IMR-90 (cell line): ENCODE measurements around the gene CFH. TPM values are rescaled to one million over a fixed set of nuclear protein-coding genes. Genes with fewer than 3 reads are reported as not detected.

Experiments
- ATAC-seq: fragments of 200-7000 bp; cut with Tn5 transposase; 2 replicates; pipeline ENCODE4 v1.9.1; 2020; ENCODE audit warnings: low read depth, mild to moderate bottlenecking, moderate library complexity
- BruUV-seq: library from RNA; stranded (reverse); fragments of 400-500 nt; replicated peaks from 2 replicates; lab custom pipeline; 2021; lab: Mats Ljungman, UMichigan
- CTCF ChIA-PET: fragments of 300-600 bp; formaldehyde crosslinking; extraction: SDS; loops from one replicate; lab custom pipeline; 2021; ENCODE audit warnings: antibody characterized with exemption; lab: Yijun Ruan, JAX
- POLR2A ChIA-PET: fragments of 300-600 bp; sonication (Branson Sonifier 250); formaldehyde crosslinking; loops from one replicate; lab custom pipeline; 2022; ENCODE audit warnings: antibody characterized with exemption; ENCODE audit not compliant: unreplicated experiment; lab: Charles Lee
- DNase-seq: peaks from one replicate; pipeline ENCODE4 v3.0.0; 2013
- H2AFZ ChIP-seq: replicated peaks from 2 replicates; pipeline ENCODE3; 2013; ENCODE audit warnings: low read length, mild to moderate bottlenecking; ENCODE audit not compliant: poor library complexity
- H2AK5ac ChIP-seq: 2 replicates; pipeline ENCODE4 v1.6.1; 2013; ENCODE audit warnings: low read depth, low read length, inconsistent platforms
- H2AK9ac ChIP-seq: replicated peaks from 2 replicates; pipeline ENCODE3; 2013; ENCODE audit warnings: mild to moderate bottlenecking, low read depth, low read length, moderate library complexity; ENCODE audit not compliant: poor library complexity
- H2BK120ac ChIP-seq: 2 replicates; pipeline ENCODE4 v1.6.1; 2013; ENCODE audit warnings: low read depth, low read length, inconsistent platforms
- H2BK15ac ChIP-seq: 3 replicates; pipeline ENCODE4 v1.6.1; 2013; ENCODE audit warnings: low read depth, low read length, inconsistent platforms
- H2BK20ac ChIP-seq: 2 replicates; pipeline ENCODE4 v1.6.1; 2013; ENCODE audit warnings: low read depth, mild to moderate bottlenecking, inconsistent platforms, low read length, moderate library complexity
- H2BK5ac ChIP-seq: 2 replicates; pipeline ENCODE4 v1.6.1; 2013; ENCODE audit warnings: mild to moderate bottlenecking, low read depth, low read length, inconsistent platforms; ENCODE audit not compliant: poor library complexity, severe bottlenecking
- H3K14ac ChIP-seq: replicated peaks from 2 replicates; pipeline ENCODE4 v1.6.1; 2013; ENCODE audit warnings: low read depth, low read length, inconsistent platforms
- H3K18ac ChIP-seq: 2 replicates; pipeline ENCODE4 v1.6.1; 2013; ENCODE audit warnings: low read depth, low read length, control low read depth
- H3K23ac ChIP-seq: 2 replicates; pipeline ENCODE4 v1.6.1; 2013; ENCODE audit warnings: low read depth, low read length, inconsistent platforms
- H3K27ac ChIP-seq: 2 replicates; pipeline ENCODE4 v1.5.1; 2013; ENCODE audit warnings: mild to moderate bottlenecking, control low read depth, low read length; ENCODE audit not compliant: insufficient read depth
- H3K27me3 ChIP-seq: 2 replicates; pipeline ENCODE4 v1.6.1; 2013; ENCODE audit warnings: low read length; ENCODE audit not compliant: control insufficient read depth, insufficient read depth
- H3K36me3 ChIP-seq: 2 replicates; pipeline ENCODE4 v1.6.1; 2013; ENCODE audit warnings: low read length, mixed read lengths; ENCODE audit not compliant: control insufficient read depth, insufficient read depth
- H3K4ac ChIP-seq: 2 replicates; pipeline ENCODE4 v1.6.1; 2013; ENCODE audit warnings: low read depth, low read length, inconsistent platforms
- H3K4me1 ChIP-seq: 2 replicates; pipeline ENCODE4 v1.6.1; 2013; ENCODE audit warnings: low read length, mixed read lengths; ENCODE audit not compliant: control insufficient read depth, insufficient read depth
- H3K4me2 ChIP-seq: 2 replicates; pipeline ENCODE4 v1.6.1; 2013; ENCODE audit warnings: low read depth, mild to moderate bottlenecking, control low read depth, low read length, moderate library complexity
- H3K4me3 ChIP-seq: 2 replicates; pipeline ENCODE4 v1.5.1; 2013; ENCODE audit warnings: low read depth, mild to moderate bottlenecking, control low read depth, low read length, moderate library complexity; ENCODE audit not compliant: insufficient read depth
- H3K56ac ChIP-seq: 2 replicates; pipeline ENCODE4 v1.6.1; 2013; ENCODE audit warnings: low read length, inconsistent platforms; ENCODE audit not compliant: insufficient read depth; ENCODE audit errors: extremely low read depth
- H3K79me1 ChIP-seq, 2 experiments: 2 replicates each; pipeline ENCODE4 v1.6.1; 2013; ENCODE audit warnings: low read length in 2 of 2, inconsistent platforms in 1 of 2, low read depth in 1 of 2
- H3K9ac ChIP-seq: 2 replicates; pipeline ENCODE4 v1.6.1; 2013; ENCODE audit warnings: low read depth, low read length, control low read depth
- H3K9me1 ChIP-seq: 2 replicates; pipeline ENCODE4 v1.6.1; 2013; ENCODE audit warnings: low read length, inconsistent platforms; ENCODE audit not compliant: insufficient read depth
- H3K9me3 ChIP-seq: 2 replicates; pipeline ENCODE4 v1.6.1; 2013; ENCODE audit warnings: low read length; ENCODE audit not compliant: control insufficient read depth, insufficient read depth
- H4K20me1 ChIP-seq: 2 replicates; pipeline ENCODE4 v1.6.1; 2013; ENCODE audit warnings: low read length, inconsistent platforms; ENCODE audit not compliant: insufficient read depth
- H4K5ac ChIP-seq: 2 replicates; pipeline ENCODE4 v1.6.1; 2013; ENCODE audit warnings: mild to moderate bottlenecking, low read depth, low read length, control low read depth
- H4K8ac ChIP-seq, 2 experiments: 2 replicates each; pipeline ENCODE4 v1.6.1; 2013; ENCODE audit warnings: low read depth in 2 of 2, low read length in 2 of 2, control low read depth in 1 of 2, inconsistent platforms in 1 of 2
- H4K91ac ChIP-seq: 2 replicates; pipeline ENCODE4 v1.6.1; 2013; ENCODE audit warnings: low read depth, low read length, inconsistent platforms; ENCODE audit not compliant: insufficient read depth
- BHLHE40 ChIP-seq: fragments of 150-350 bp; IDR thresholded peaks from 2 replicates; pipeline ENCODE4 v1.6.1; 2016; ENCODE audit warnings: mild to moderate bottlenecking, low read depth, low read length
- CEBPB ChIP-seq: IDR thresholded peaks from 2 replicates; pipeline ENCODE4 v1.6.1; 2012; ENCODE audit warnings: low read depth, low read length, improper control_type of control experiment
- CHD1 ChIP-seq: IDR thresholded peaks from 2 replicates; pipeline ENCODE4 v1.6.1; 2012; ENCODE audit warnings: low read depth, low read length, improper control_type of control experiment
- FOS ChIP-seq: fragments of 150-350 bp; IDR thresholded peaks from 2 replicates; pipeline ENCODE4 v1.6.1; 2016; ENCODE audit warnings: low read depth, low read length
- MAFK ChIP-seq: IDR thresholded peaks from 2 replicates; pipeline ENCODE4 v1.6.1; 2012; ENCODE audit warnings: low read depth, low read length, improper control_type of control experiment
- MAZ ChIP-seq: IDR thresholded peaks from 2 replicates; pipeline ENCODE4 v1.6.1; 2012; ENCODE audit warnings: low read depth, mild to moderate bottlenecking, low read length, improper control_type of control experiment, moderate library complexity, borderline replicate concordance
- MXI1 ChIP-seq: IDR thresholded peaks from 2 replicates; pipeline ENCODE4 v1.6.1; 2012; ENCODE audit warnings: low read depth, mild to moderate bottlenecking, low read length, moderate library complexity, borderline replicate concordance
- NFE2L2 ChIP-seq: fragments of 150-350 bp; IDR thresholded peaks from 2 replicates; pipeline ENCODE4 v1.6.1; 2016; ENCODE audit warnings: low read depth, mild to moderate bottlenecking, low read length
- POLR2A ChIP-seq: IDR thresholded peaks from 2 replicates; pipeline ENCODE4 v1.6.1; 2012; ENCODE audit warnings: mild to moderate bottlenecking, low read depth, low read length
- RAD21 ChIP-seq: IDR thresholded peaks from 2 replicates; pipeline ENCODE4 v1.6.1; 2012; ENCODE audit warnings: low read length, improper control_type of control experiment
- RCOR1 ChIP-seq: IDR thresholded peaks from 2 replicates; pipeline ENCODE4 v1.6.1; 2012; ENCODE audit warnings: mild to moderate bottlenecking, low read length, improper control_type of control experiment; ENCODE audit not compliant: insufficient replicate concordance
- RFX5 ChIP-seq: IDR thresholded peaks from 2 replicates; pipeline ENCODE4 v1.8.0; 2012; ENCODE audit warnings: low read depth, mild to moderate bottlenecking, low read length, moderate library complexity
- SMC3 ChIP-seq: fragments of 150-350 bp; IDR thresholded peaks from 2 replicates; pipeline ENCODE4 v1.6.1; 2016; ENCODE audit warnings: low read depth, mild to moderate bottlenecking, antibody characterized with exemption, low read length, moderate library complexity
- WGBS, 2 experiments: methylation state at CpG; one replicate each; pipeline versions ENCODE4 v1.1.5 to v1.1.7; 2013; ENCODE audit warnings: missing lambda C conversion rate in 2 of 2; ENCODE audit not compliant: insufficient read length in 1 of 2; ENCODE audit errors: extremely low coverage in 2 of 2; 5-methylcytosine and 5-hydroxymethylcytosine counted together
- dilution Hi-C: fragments of 300-500 bp; cut with HindIII; formaldehyde crosslinking; loops from one replicate; pipeline ENCODE4 v1.14.3; 2018; ENCODE audit warnings: low sequenced_read_pairs; ENCODE audit not compliant: unreplicated experiment
- in situ Hi-C: fragments of 300-500 bp; cut with MboI; formaldehyde crosslinking; loops from 3 replicates; pipeline ENCODE4 v1.14.3; 2019; ENCODE audit warnings: low sequenced_read_pairs, inconsistent platforms, mixed read lengths
- intact Hi-C: fragments of 100-400 bp; cut with micrococcal nuclease; formaldehyde crosslinking; loops from 2 replicates; pipeline ENCODE4 v1.10.0; 2022
- polyA plus RNA-seq, 3 experiments: library from polyadenylated mRNA; depleted of rRNA; stranded (reverse); fragments of >200 nt; gene quantifications; 2 replicates each; pipeline ENCODE4 v1.2.3, GENCODE V29; 2012; ENCODE audit warnings: low replicate concordance in 1 of 3
- total RNA-seq: library from RNA; depleted of rRNA; stranded (reverse); fragments of >200 nt; gene quantifications from 2 replicates; pipeline ENCODE4 v1.2.3, GENCODE V29; 2012
- TF ChIP-seq, protein P1 (sequence below): fragments of 150-350 bp; IDR thresholded peaks from 2 replicates; pipeline ENCODE4 v1.6.1; 2016; ENCODE audit warnings: low read depth, mild to moderate bottlenecking, low read length, moderate library complexity, borderline replicate concordance
- TF ChIP-seq, protein P2 (sequence below): fragments of 150-350 bp; IDR thresholded peaks from 2 replicates; pipeline ENCODE4 v1.6.1; 2017; ENCODE audit warnings: mild to moderate bottlenecking, antibody characterized with exemption, low read length, low read depth
- TF ChIP-seq, protein P3 (sequence below): conservative IDR thresholded peaks from 2 replicates; pipeline ENCODE4 v1.5.1; 2012; ENCODE audit warnings: mild to moderate bottlenecking, low read depth, low read length, improper control_type of control experiment

Gene CFH
- total and polyA plus RNA-seq, 2 of the 4 experiments (the other 2 are of a cell fraction): 6.3 to 12.1 TPM

DNA sequence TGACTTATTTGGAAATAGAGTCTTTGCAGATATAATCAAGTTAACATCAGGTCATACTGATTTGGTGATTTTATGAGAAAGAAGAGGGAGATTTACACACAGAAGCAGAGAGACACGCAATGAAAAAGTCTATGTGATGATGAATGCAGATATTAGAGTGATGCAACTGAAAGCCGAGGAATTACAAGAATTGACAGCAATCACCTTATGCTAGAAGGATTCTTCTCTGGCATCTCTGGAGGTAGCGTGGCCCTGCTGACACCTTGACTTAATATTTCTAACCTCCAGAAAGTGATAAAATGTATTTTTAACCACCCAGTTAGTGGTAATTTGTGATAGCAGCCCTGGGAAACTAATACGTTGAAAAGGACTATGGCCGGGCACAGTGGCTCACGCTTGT, 14.2 kb upstream of the CFH start:
- Histone ChIP-seq H4K8ac (no peak overlapping the region), H3K18ac (no peak overlapping the region), H3K56ac (no peak overlapping the region), H3K4ac (no peak overlapping the region), H3K36me3 (no peaks in the 10 kb centered on the region), H3K27me3 (no peaks in the 10 kb centered on the region), H2BK5ac (no peak overlapping the region), H2BK20ac (no peak overlapping the region), H2BK15ac (no peak overlapping the region), H3K23ac (no peak overlapping the region), H3K9ac (no peak overlapping the region), H3K4me1 (no peaks in the 10 kb centered on the region), H3K79me1 (no peaks in the 10 kb centered on the region), H3K14ac (no peak overlapping the region), H2BK120ac (no peak overlapping the region), H3K4me3 (no peak overlapping the region), H3K4me2 (no peak overlapping the region), H2AK5ac (no peak overlapping the region), H3K9me3 (no peaks in the 10 kb centered on the region), H4K91ac (no peak overlapping the region), H2AFZ (no peak overlapping the region), H3K9me1 (no peaks in the 10 kb centered on the region), H3K27ac (no peak overlapping the region), H4K5ac (no peak overlapping the region), H4K20me1 (no peaks in the 10 kb centered on the region), H2AK9ac (no peak overlapping the region)
- dilution Hi-C loops: no loop called here
- intact Hi-C loops: no loop called here
- WGBS, 2 experiments: no CpG with 5 or more reads among the region's 6 CpGs
- ChIA-PET CTCF (no interaction called here), POLR2A (interaction anchor here (0.6 kb wide), 1 partner anchor 231 kb away, joined by 3 read pairs; no protein-coding TSS in a partner anchor)
- ATAC-seq (no peak), DNase-seq (no peak)
- in situ Hi-C loops: no loop called here
- no TSS peak for BruUV-seq
- TF ChIP-seq MAZ (no peak), POLR2A (no peak), NFE2L2 (no peak), RAD21 (no peak), SMC3 (no peak), MAFK (no peak), BHLHE40 (no peak), CHD1 (no peak), RCOR1 (no peak), RFX5 (no peak), MXI1 (no peak), FOS (no peak), CEBPB (no peak)
- TF ChIP-seq, protein P1, sequence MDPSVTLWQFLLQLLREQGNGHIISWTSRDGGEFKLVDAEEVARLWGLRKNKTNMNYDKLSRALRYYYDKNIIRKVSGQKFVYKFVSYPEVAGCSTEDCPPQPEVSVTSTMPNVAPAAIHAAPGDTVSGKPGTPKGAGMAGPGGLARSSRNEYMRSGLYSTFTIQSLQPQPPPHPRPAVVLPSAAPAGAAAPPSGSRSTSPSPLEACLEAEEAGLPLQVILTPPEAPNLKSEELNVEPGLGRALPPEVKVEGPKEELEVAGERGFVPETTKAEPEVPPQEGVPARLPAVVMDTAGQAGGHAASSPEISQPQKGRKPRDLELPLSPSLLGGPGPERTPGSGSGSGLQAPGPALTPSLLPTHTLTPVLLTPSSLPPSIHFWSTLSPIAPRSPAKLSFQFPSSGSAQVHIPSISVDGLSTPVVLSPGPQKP: no peak
- TF ChIP-seq, protein P2, sequence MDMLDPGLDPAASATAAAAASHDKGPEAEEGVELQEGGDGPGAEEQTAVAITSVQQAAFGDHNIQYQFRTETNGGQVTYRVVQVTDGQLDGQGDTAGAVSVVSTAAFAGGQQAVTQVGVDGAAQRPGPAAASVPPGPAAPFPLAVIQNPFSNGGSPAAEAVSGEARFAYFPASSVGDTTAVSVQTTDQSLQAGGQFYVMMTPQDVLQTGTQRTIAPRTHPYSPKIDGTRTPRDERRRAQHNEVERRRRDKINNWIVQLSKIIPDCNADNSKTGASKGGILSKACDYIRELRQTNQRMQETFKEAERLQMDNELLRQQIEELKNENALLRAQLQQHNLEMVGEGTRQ: no peak
- TF ChIP-seq, protein P3, sequence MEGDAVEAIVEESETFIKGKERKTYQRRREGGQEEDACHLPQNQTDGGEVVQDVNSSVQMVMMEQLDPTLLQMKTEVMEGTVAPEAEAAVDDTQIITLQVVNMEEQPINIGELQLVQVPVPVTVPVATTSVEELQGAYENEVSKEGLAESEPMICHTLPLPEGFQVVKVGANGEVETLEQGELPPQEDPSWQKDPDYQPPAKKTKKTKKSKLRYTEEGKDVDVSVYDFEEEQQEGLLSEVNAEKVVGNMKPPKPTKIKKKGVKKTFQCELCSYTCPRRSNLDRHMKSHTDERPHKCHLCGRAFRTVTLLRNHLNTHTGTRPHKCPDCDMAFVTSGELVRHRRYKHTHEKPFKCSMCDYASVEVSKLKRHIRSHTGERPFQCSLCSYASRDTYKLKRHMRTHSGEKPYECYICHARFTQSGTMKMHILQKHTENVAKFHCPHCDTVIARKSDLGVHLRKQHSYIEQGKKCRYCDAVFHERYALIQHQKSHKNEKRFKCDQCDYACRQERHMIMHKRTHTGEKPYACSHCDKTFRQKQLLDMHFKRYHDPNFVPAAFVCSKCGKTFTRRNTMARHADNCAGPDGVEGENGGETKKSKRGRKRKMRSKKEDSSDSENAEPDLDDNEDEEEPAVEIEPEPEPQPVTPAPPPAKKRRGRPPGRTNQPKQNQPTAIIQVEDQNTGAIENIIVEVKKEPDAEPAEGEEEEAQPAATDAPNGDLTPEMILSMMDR: no peak
